ENCODE data around the gene CCNJL. TPM values are rescaled to one million over a fixed set of nuclear protein-coding genes. Genes with fewer than 3 reads are reported as not detected.

The CCNJL gene
- total RNA-seq, 4 donors from 2014 or later = 0.16 to 2.8 (median 0.17) TPM; not detected in 1

GRCh38 chr5:160357394-160357793 is 45.0 kb upstream of the CCNJL start:
- no peak for TF ChIP-seq CTCF (IDR thresholded peaks at IDR 0.05; ENCODE audit: low read depth)

DNA sequence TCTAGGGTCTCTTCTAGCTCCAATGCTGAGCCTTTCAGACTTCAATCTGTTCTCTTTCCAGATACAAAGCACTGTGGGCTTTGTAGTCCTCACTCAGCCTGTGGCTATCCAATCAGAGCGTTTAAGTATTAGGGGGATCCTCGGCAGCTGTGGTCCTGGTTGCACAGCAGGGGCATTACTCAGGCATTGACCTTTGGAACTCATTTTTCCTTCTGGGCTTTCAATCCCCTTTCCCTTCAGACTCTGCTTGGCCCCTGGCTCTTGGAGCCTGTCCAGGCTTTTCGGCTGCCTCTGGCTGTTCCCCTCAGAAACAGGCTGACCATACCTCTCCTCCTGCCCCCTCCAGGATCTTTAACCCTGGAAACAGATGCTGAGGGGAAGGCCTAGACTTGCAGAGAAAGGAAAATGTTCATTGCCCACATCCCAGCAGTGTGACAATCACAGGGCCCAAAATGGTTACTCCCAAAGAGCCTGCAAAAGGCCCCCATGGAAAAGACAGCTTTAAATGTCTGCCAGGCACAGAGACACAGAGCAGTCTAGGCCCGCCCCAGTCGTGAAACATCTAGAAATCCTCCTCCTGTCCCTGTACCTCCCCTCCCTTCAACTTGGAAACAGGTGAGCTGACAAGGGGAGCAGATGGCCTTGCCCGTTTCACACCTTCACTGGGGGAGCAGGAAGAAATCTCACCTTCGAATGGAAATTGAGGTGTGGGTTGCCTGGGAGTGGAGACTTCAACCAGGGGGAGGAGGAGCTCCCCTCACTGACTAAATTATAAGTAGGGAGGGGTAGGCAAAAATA is 44.4 kb upstream of the CCNJL start:
- no peak for TF ChIP-seq CTCF (IDR thresholded peaks at IDR 0.05; ENCODE audit: low read depth)

DNA sequence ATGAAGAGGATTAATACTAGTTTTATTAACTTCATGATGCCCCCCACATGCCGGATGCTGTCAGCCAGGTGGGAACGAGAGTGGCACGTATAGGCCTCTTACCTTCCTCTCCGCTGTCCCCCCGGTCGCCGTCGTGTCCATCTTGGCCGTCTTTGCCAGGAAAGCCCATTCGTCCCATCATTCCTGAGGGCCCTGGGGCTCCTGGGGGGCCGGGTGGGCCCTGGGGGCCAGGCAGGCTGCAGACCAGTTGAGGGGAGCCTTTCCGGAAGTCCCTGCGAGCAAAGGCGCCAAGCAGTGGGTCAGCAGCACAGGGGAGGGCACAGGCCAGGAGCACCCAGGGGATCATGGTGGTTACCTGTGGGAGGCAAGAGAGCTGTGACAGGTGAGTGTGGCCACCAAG is 42.3 kb upstream of the CCNJL start:
- no peak for TF ChIP-seq CTCF (IDR thresholded peaks at IDR 0.05; ENCODE audit: low read depth)

- TF ChIP-seq CTCF (IDR thresholded peaks at IDR 0.05; ENCODE audit: low read depth) = no peak
Observed at GRCh38 chr5:160353379-160353778, 41.0 kb upstream of the CCNJL start.

- no peak for TF ChIP-seq CTCF (IDR thresholded peaks at IDR 0.05; ENCODE audit: low read depth)
Observed at GRCh38 chr5:160352308-160352707, 39.9 kb upstream of the CCNJL start.

GRCh38 chr5:160349935-160350303 is 37.6 kb upstream of the CCNJL start:
- no peak for TF ChIP-seq CTCF (IDR thresholded peaks at IDR 0.05; ENCODE audit: low read depth)

DNA sequence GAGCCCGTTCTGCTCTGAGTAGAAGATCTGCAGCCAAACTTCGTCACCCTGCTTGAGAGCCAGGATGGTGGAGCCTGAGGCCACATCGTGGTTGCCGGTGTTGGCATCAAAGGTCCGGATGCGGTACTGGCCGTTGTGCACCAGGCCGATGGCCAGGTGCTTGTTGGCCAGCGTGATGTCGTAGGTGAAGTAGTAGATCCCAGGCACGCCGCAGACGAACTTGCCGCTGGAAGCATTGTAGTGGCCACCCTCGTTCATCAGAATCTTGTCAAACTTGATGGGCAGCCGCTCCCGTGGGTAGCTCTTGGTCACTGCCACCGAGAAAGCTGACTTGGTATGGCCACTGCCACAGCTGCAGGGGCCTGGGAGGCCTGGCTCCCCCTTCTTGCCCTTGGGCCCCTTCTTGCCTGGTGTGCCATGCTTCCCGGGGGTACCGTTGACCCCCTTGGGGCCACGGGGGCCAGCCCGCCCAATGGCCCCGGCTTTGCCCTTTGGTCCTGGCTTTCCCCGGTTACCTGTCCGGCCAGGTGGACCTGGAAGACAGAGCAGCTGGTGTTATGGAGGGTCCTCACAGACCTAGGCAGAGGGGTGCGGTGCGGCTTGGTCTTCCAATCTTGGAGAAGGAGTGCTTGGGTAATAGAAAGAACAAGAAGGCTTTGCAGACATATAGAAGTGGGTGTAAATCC is 37.0 kb upstream of the CCNJL start:
- no peak for TF ChIP-seq CTCF (IDR thresholded peaks at IDR 0.05; ENCODE audit: low read depth)
